SHP77 (cell line): ENCODE data around the gene PHLDB2.

Experiments
- DNase-seq, 2 experiments: peaks; one replicate each; lab custom pipeline; 2025; lab: John Stamatoyannopoulos, UW

The PHLDB2 gene

GRCh38 chr3:111965484-111965883 lies 106.4 kb downstream of the PHLDB2 start:
- no peak for DNase-seq

GRCh38 chr3:111967068-111967467 lies 108.0 kb downstream of the PHLDB2 start:
- no peak for DNase-seq

DNA sequence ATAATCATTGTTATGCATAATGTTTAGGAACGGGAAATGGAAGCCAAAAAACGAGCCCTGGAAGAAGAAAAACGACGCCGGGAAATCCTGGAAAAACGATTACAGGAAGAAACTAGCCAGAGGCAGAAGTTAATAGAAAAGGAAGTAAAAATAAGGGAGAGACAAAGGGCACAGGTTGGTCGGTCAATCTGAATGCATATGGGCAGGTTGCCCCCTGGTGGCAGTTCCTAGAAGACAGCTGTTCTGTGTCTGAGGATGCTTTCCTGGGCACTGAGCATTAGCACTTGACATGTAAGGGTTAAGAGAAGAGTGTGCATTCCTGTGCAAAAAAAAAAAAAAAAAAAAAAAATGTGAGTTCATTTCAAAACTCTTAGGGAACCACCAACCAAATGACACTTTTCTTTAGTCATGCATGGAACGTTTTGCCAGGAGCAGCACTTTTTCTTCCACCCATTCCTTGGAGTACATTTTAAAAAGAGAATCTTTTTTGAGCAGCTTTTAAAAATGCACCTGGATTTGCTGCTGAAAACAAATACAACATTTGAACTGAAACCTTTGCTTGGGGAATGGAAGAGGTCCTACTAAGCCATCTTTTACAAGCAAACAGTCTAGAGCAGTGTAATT lies 108.7 kb downstream of the PHLDB2 start:
- peak; percentile 66 to 75 for DNase-seq

GRCh38 chr3:111968319-111969054 lies 109.4 kb downstream of the PHLDB2 start:
- no peak for DNase-seq

DNA sequence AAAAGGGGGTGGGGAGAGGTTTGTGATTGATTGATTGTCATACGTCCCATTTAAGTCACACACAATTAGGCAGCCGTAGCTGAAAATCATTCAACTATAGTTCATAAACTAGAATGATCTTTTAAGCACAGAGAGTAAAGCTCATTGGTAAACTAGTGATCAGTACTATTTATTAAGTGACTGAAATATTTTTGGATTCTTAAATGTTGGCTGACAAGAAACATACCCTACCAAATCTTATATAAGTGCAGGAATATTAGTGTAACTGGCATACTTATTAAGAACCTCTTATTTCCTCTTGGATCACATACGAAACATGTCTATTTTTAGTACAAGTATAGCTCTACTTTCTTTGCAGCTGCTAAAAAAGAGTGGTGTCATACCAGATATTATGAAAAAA lies 111.3 kb downstream of the PHLDB2 start:
- DNase-seq, result no peak

- DNase-seq, result peak; percentile 78 to 82
Observed at GRCh38 chr3:111971533-111972130, 112.6 kb downstream of the PHLDB2 start.

DNA sequence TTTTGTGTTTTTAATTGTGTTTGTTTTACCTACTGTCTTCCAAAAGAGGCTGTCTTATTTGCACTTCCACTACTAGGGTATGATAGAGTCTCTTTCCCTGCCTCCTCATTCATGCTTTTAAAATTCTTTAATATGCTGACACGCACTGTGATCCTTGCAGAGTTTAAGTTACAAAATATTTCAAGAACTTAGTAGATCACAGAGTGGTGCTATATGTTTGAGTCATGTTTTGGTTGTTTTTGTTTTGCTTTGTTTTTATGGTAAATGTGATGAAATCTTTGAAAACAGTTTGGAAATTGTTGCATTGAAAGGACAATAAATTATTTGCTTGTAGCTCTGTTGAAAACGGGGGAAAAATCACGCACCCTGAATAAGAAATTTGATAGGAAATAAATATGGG lies 113.8 kb downstream of the PHLDB2 start:
- no peak for DNase-seq

GRCh38 chr3:111975131-111975530 lies 116.1 kb downstream of the PHLDB2 start:
- DNase-seq, result no peak

DNA sequence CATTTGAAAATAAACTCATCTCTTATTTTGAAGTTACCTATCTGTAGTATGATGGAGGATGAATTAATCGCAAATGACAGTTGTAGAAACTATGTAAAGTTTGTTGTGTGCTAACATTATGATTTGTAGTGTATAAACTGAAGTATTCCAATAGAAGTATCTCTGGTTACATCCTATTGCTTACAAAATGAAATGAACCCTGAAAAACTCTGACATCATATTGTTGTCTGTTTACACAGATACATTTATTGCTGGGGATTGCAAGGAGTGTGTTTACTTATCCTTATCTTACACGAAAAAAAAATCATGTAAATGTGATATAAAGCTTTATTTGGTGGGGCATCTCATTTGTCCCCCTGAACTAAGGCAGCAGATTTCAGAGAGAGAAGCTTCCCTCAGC lies 117.2 kb downstream of the PHLDB2 start:
- DNase-seq, result no peak

DNA sequence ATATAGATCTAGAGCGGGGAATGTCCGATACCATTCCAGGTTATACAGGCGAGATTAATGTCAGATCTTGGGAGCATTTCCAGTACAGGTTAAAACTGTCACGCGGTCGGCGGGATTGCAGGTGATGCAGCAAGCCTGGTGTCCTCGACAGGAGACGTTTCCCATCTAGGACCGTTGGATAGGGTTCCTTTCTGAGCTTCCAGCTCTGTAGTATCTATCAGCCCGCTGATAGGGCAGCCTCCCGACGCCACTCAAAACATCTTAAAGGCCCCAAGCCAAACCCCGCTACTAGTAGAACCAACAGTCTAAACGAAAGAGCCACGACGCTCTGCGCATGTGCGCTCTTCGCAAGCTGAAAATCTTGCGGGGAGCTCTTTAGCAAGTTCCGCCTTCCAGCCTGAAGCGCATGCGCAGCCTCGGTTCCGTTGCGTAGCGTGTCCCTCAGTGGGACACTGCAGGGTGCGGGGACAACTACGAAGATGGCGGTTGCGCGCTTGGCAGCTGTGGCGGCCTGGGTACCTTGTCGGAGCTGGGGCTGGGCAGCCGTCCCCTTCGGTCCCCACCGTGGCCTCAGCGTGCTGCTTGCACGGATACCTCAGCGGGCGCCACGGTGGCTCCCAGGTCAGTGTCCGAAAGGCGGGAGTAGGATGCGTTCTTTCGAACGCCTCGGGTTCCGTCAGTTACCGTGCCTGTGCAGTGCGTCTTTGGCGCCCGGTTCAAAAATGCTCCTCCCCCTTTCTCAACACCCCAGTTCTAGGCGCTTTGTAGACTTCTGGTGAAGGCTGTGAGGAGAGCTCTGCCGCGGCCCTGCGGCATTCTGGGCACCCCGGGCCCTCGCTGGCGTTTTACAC lies 119.7 kb downstream of the PHLDB2 start, which contains the start of gene ABHD10:
Gene ABHD10 (plus strand): TSS at position 444 of the 851 bp plus-strand sequence. CDS start 36 bp downstream, at position 480.
- peak; percentile 98 for DNase-seq

GRCh38 chr3:111979434-111980038 lies 120.5 kb downstream of the PHLDB2 start:
- DNase-seq, result no peak

DNA sequence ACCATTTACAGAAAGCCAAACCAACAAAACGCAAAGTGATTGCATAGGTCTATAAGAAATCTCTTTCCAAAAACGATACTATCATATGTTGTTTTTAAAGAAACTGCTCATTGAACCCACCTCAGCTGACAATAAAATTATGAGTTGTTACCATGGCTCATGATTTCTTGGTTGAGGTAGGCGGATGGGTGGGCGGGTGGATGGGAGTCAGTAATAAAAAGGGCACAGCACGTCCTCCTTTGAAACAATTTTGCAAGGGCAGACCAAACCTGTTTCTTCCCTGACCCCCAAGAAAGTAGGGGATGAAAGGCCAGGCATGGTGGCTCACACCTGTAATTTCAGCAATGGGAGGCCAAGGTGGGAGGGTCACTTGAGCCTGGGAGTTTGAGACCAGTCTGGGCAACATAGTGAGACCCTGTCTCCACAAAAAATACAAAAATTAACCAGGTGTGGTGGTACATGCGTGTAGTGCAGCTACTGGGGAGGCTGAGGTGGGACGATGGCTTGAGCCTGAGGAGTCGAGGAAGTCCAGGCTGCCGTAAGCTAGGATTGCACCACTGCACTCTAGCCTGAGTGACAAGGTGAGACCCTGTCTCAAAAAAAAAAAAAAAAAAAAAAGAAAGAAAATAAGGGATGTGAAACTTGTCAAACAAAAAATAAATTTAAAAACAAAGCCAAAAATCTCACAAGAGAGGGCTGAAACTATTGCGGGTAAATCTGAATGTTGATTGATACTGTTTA lies 121.8 kb downstream of the PHLDB2 start:
- DNase-seq, result no peak

DNA sequence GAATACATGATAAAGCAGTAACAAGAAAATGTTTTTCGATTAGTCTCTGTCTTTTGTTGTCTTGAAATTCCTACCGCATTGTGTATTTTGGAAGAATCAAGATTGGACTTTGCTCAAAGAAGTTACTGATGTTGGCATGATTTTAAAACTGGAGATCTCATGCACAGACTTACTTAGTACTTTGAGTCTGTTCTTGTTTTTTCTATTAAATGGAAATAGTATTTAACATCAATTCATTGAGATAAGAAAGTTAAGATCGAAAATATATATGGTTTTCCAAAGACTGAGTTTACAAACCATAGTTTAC lies 122.3 kb downstream of the PHLDB2 start:
- no peak for DNase-seq

DNA sequence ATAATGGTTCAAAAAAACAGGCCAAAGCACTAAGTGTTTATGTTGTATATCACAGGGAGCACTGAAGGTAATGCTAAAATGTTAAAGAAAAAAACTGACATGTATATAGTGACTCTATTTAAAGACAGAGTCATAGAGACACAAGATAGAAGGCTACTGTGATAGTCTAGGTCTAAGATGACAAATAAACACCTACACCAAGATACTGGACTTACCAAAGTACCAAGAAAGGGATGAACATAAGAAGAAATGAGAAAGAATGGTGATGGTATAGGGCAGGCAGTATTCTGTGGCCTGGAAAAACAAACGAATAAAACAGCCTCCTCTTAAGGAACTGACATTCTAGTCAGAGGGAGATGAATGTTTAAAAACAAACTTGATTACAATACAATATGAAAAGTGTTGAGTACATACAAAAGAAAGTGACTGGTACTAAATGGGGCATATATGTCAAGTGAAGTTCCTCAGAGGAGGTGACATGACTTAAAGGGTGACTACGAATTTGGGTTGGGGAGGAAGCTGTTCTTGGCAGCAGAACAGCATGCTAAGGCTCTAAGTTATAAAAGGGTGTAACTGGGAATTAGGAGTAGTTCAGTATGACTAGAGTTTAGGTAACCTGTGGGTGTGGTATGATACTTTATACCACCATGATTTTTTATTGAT lies 125.7 kb downstream of the PHLDB2 start:
- no peak for DNase-seq

GRCh38 chr3:111986800-111987199 lies 127.7 kb downstream of the PHLDB2 start:
- DNase-seq, result no peak

- peak; percentile 56 to 68 for DNase-seq
Observed at GRCh38 chr3:111989061-111989678, 130.1 kb downstream of the PHLDB2 start.

- DNase-seq, result no peak
Observed at GRCh38 chr3:111993038-111993437, 134.0 kb downstream of the PHLDB2 start.

DNA sequence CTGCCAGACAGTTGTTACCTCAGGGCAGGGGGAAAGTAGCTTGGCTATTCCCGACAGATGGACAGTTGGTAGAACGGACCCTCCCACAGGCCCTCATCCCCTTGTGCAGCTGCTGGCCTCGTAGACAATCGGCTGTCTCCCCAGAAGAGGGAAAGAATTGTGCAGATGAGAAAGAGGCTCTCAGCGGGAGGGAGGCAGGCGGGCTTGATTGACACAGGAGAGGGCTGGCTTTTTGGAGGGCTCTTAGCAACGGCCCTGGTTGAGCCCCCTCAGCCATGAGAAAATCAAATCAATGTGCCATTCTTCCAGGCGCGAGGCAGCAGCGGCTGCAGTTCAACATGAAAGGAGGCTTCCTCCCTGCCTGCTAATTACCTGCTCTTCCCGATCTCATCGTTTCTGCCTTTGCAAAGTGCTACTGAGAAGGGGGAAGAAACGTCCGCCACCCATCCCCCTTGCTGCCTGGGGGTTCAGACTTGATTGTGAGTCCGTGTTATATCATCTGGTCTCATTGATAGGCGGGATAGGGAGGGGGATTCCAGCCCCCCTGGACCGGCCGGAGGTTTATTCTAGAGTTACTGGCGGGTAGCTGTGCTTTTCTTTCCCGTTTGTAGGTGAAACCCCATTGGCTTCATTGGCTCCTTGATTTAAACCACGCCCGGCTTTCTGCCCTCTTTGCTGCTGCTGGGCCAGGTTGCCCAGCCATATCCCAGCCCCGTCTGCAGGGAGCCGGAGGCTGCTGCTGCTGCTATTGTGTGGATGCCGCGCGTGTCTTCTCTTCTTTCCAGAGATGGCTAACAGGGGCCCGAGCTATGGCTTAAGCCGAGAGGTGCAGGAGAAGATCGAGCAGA lies 139.8 kb downstream of the PHLDB2 start, which contains the start of gene TAGLN3:
Gene TAGLN3 (plus strand): TSS at position 287 of the 848 bp plus-strand sequence. CDS start 501 bp downstream, at position 788.
- DNase-seq, result peak; percentile 74 to 79
